Right lobe of liver (tissue), 6 donors: Measurements from ENCODE around the gene KIAA0319L. TPM values are rescaled to one million over a fixed set of nuclear protein-coding genes. Genes with fewer than 3 reads are reported as not detected.
"Not testable (repeated sequence)": the region's sequence is repeated elsewhere in the genome, so short reads cannot be mapped to it uniquely, and the experiment has no call there.

Experiments used
- ATAC-seq, 4 donors: fragments of 200-7000 bp; cut with Tn5 transposase; one replicate each; pipeline ENCODE4 v1.9.1; 2020; ENCODE audit warnings: mild to moderate bottlenecking in 4 of 4, moderate library complexity in 4 of 4
- DNase-seq, 3 donors: peaks; one replicate each; pipeline ENCODE4 v3.0.0-alpha.2; 2020
- H3K27ac ChIP-seq, 3 donors: fragments of 200-600 bp; one replicate each; pipeline ENCODE4 v1.8.0; 2022
- H3K27me3 ChIP-seq, 2 donors: fragments of 200-600 bp; one replicate each; pipeline ENCODE4 v1.8.0; 2022
- H3K36me3 ChIP-seq, 4 donors: fragments of 200-600 bp; sonication (generic) in 1 of 4; one replicate each; pipeline versions ENCODE4 v1.5.1 to v1.8.0; 2017 to 2022; ENCODE audit warnings: control low read depth in 1 of 4
- H3K4me1 ChIP-seq, 4 donors: fragments of 200-600 bp; sonication (generic) in 1 of 4; one replicate each; pipeline versions ENCODE4 v1.5.1 to v1.8.0; 2017 to 2022; ENCODE audit warnings: control low read depth in 1 of 4
- H3K4me3 ChIP-seq, 3 donors: fragments of 200-600 bp; one replicate each; pipeline ENCODE4 v1.8.0; 2022
- H3K9me3 ChIP-seq, 4 donors: fragments of 200-600 bp; sonication (generic) in 1 of 4; one replicate each; pipeline versions ENCODE4 v1.5.1 to v1.8.0; 2017 to 2022; ENCODE audit warnings: control low read depth in 1 of 4
- CTCF ChIP-seq, 4 donors: fragments of 200-600 bp in 3 of 4; fragments of 450-650 bp in 1 of 4; IDR thresholded peaks; one replicate each; pipeline versions ENCODE4 v1.5.1 to v1.8.0; 2016 to 2022; ENCODE audit warnings: antibody characterized with exemption in 4 of 4, mild to moderate bottlenecking in 2 of 4
- POLR2A ChIP-seq: fragments of 450-650 bp; IDR thresholded peaks from one replicate; pipeline ENCODE4 v1.6.1; 2017; ENCODE audit warnings: antibody characterized with exemption, mild to moderate bottlenecking
- WGBS: methylation state at CpG from one replicate; pipeline ENCODE4 v1.1.6; 2018; ENCODE audit warnings: low coverage, low lambda C conversion rate; ENCODE audit not compliant: insufficient coverage; ENCODE audit errors: missing lambda C conversion rate; 5-methylcytosine and 5-hydroxymethylcytosine counted together
- intact Hi-C, 2 donors: fragments of 100-400 bp; cut with DNase I; formaldehyde crosslinking; loops; one replicate each; pipeline versions ENCODE4 v1.11.2 to v1.14.1; 2022
- total RNA-seq, 6 experiments: library from RNA; depleted of rRNA in 2 of 6; stranded (reverse); fragments of >200 nt in 2 of 6; fragmentation: NEBNext Ultra II Directional in 3 of 6; extraction: Animal tissue kit (Norgen Biotek cat#: 25700) in 3 of 6; gene quantifications; one replicate each; pipeline versions ENCODE4 v1.1.0 to v1.2.4, GENCODE V29; 2016 to 2023
- donor health status: DM: no; HTN: yes; CAD: no.
- donor health status: DM: no; HTN: no; CAD: no.
- donor health status: DM: no; HTN: no; CAD: no.
- donor health status: DM: no; HTN: yes; CAD: no.
- donor health status: DM: no; HTN: yes; CAD: no.

Gene KIAA0319L
- total RNA-seq, 6 experiments from 2014 or later = 35.3 to 84.9 (median 54.3) TPM

GRCh38 chr1:35466120-35466519 lies 91.1 kb downstream of the KIAA0319L start:
- Histone ChIP-seq H3K36me3 (peaks cover 0 to 29% (median 15%) of the 10 kb centered on the region in 4 donors), H3K27ac (no peak overlapping the region), H3K4me1 (no peaks in the 10 kb centered on the region), H3K27me3 (no peaks in the 10 kb centered on the region), H3K9me3 (no peaks in the 10 kb centered on the region), H3K4me3 (no peak overlapping the region)
- ATAC-seq (no peak), DNase-seq (no peak)
- no peak for TF ChIP-seq POLR2A
- intact Hi-C loops = no loop called here
- 100% methylated on average over 1 of the region's 1 CpG for WGBS

GRCh38 chr1:35463749-35464148 lies 93.5 kb downstream of the KIAA0319L start:
- H3K27me3 ChIP-seq, DNase-seq, ATAC-seq, H3K27ac ChIP-seq, H3K4me1 ChIP-seq, H3K4me3 ChIP-seq, H3K9me3 ChIP-seq, intact Hi-C loops: not testable (repeated sequence)
- H3K36me3 ChIP-seq = peaks cover 0 to 21% (median 15%) of the 10 kb centered on the region in 4 donors
- WGBS = 100% methylated on average over 2 of the region's 2 CpGs

GRCh38 chr1:35463232-35463631 lies 94.0 kb downstream of the KIAA0319L start:
- Histone ChIP-seq H3K27ac (no peak overlapping the region), H3K4me3 (no peak overlapping the region), H3K4me1 (no peaks in the 10 kb centered on the region), H3K9me3 (no peaks in the 10 kb centered on the region), H3K36me3 (peaks cover 0 to 24% (median 15%) of the 10 kb centered on the region in 4 donors), H3K27me3 (no peaks in the 10 kb centered on the region)
- DNase-seq (no peak), ATAC-seq (no peak)
- 70% methylated on average over 2 of the region's 2 CpGs for WGBS
- TF ChIP-seq CTCF (IDR thresholded peaks at IDR 0.05) = no peak
- no peak for TF ChIP-seq POLR2A
- intact Hi-C loops = no loop called here

GRCh38 chr1:35461966-35462651 lies 95.1 kb downstream of the KIAA0319L start:
- TF ChIP-seq POLR2A = no peak
- no peak for TF ChIP-seq CTCF (IDR thresholded peaks at IDR 0.05)
- no peak for ATAC-seq
- DNase-seq = no peak
- Histone ChIP-seq H3K27ac (no peak overlapping the region), H3K4me3 (no peak overlapping the region), H3K4me1 (no peaks in the 10 kb centered on the region), H3K9me3 (no peaks in the 10 kb centered on the region), H3K36me3 (peaks cover 0 to 24% (median 15%) of the 10 kb centered on the region in 4 donors), H3K27me3 (no peaks in the 10 kb centered on the region)
- intact Hi-C loops = no loop called here
- WGBS = 94% methylated on average over 3 of the region's 5 CpGs

- intact Hi-C loops = no loop called here
- 94% methylated on average over 2 of the region's 2 CpGs for WGBS
- Histone ChIP-seq H3K27me3 (no peaks in the 10 kb centered on the region), H3K4me1 (no peaks in the 10 kb centered on the region), H3K27ac (no peak overlapping the region), H3K36me3 (peaks cover 0 to 24% (median 15%) of the 10 kb centered on the region in 4 donors), H3K9me3 (no peaks in the 10 kb centered on the region), H3K4me3 (no peak overlapping the region)
- no peak for ATAC-seq
- no peak for TF ChIP-seq POLR2A
- no peak for TF ChIP-seq CTCF (IDR thresholded peaks at IDR 0.05)
- DNase-seq = no peak
These were observed 96.4 kb downstream of the KIAA0319L start for GRCh38 chr1:35460796-35461195.
